ENCODE data around the gene STK11.

STK11 gene

GRCh38 chr19:1205114-1206099, at the start of gene STK11:
Gene STK11, plus strand, starts transcription at chr19:1205778. Its CDS starts 1,136 bp downstream, at chr19:1206914.
- DNase-seq = peak; percentile 99

DNA sequence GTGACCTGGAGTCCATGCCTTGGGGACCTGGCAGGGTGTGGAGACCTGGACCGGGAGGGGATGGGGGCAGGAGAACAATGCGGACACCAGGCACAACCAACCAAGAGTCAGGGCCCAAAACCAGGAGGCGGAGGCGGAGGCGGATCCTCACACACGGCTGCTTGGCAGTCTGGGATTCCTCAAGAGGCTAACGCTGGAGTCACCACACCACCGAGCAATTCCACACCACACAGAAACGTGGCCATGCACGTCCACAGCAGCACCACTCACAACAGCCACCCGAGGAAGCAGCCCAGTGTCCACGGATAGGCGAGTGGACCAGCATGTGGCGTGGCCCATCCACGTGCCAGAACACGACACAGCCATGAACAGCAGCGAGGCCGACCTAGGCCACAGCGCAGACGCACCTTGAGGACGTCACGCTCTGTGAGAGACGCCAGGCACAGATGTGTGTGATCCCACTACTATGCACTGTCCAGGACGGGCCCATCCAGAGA, 49.2 kb upstream of the STK11 start:
- DNase-seq = no peak

DNA sequence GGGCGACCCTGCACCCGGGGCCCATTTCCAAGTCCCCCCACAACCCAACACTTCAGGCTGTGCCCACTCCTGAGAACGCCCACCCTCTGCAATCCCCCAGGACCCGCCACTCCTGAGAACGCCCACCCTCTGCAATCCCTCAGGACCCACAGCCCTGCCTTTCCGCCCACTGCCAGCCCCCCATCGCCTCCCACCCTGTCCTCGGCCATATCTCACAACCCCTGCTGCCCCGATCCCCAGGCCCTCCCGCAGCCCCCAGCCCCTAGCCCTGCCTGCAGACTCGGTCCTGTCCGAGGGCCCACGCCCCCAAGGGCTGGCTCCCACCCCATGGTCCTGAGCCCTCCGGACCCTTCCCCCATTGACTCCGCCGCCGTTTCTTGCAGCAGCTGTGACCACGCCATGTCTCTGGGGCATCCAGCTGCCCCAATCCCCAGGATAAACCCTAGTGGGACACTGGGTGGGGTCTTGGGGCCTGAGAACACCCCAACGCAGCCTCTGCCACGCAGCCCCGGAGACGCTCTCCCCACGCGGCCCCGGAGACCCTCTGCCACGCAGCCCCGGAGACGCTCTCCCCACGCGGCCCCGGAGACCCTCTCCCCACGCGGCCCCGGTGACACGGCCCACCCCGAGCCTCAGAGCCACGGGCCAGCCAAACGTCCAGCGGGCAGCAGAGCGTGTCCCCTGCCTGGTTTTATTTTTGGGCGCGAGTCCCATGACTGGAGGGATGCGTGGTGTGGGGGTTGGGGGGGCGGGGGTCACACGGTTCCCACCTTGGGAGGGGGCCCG, 48.6 kb upstream of the STK11 start:
- no peak for DNase-seq

DNA sequence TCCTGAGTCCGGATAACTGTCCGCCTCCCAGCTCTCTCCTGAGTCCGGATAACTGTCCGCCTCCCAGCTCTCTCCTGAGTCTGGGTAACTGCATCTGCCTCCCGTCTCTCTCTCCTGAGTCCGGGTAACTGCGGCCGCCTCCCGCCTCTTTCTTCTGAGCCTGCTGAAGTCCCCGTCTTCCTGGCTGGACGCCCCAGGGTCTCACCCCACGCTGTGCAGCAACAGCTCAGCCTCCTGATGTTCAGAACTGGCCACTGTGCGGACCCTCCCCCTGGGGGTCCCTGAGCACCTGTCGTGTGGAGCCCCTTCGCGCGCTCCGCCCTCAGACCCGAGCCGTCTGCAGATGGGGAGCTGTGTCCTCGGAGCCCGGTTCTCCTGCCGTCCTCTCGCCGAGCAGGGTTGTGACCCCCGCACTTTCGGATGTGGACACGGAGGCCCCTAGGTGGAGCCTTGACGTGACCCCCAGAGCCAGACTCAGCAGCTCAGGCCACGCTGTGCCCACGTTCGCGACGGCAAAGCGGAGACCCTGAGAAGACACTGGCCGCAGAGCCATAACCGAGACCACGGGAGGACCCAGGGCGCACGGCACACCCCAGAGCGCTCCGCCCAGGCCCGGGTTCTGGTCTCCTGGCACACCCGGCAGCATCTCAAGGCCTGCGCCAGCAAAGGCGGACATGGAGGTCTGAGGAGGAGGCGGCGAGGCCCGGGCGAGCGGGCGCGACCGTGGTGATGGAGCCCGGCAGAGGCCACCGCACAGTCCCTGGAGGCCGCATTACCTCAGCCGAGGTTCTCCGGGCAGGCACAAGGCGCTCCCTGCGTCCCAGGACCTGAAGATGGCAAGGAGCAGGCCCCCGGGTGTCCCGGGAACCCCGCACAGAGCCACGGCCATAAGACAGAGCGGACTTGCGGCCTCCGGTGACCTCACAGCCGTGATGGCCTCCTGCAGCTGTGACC, 47.4 kb upstream of the STK11 start:
- no peak for DNase-seq

DNA sequence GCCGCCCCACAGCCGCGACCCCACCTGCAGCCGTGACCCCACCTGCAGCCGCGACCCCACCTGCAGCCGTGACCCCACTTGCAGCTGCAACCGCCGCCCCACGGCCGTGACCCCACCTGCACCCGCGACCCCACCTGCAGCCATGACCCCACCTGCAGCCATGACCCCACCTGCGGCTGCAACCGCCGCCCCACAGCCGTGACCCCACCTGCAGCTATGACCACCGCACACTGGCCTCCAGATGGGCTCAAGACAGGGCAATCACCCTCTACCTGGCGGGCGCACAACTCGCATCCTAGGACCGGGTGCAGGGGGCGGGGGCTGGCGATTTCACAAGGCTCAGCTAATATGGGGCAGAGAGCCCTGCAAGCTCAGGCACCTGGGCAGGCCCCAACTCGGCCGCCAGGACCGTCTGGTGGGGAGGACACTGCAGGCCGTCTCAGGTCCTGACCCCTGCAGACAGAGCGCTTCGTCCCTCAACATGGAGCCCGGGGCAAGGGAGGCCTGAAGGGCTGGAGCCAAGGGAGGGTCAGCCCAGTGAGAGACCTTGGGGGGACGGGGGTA, 46.6 kb upstream of the STK11 start:
- DNase-seq = no peak

GRCh38 chr19:1159864-1160595, 45.5 kb upstream of the STK11 start:
- no peak for DNase-seq

DNA sequence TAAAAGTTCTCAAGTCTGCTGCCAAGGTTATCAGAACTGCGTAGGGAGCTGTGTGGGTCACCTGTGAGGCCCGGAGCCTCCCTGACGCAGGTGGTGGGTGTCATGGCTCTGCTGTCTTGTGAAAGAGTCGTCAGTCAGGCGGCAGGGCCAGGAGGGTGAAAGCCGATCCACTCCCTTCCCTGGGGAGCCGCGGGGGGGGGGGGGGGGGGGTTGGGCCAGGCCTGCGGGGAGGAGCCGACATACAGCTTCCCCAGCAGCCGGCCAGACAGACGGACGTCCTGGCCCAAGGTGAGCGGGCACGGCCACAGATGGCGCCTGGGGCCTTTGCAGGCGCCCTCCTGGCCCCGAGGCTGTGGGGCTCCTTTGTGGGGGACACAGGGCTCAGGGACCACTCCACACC, 43.9 kb upstream of the STK11 start:
- DNase-seq = no peak

DNA sequence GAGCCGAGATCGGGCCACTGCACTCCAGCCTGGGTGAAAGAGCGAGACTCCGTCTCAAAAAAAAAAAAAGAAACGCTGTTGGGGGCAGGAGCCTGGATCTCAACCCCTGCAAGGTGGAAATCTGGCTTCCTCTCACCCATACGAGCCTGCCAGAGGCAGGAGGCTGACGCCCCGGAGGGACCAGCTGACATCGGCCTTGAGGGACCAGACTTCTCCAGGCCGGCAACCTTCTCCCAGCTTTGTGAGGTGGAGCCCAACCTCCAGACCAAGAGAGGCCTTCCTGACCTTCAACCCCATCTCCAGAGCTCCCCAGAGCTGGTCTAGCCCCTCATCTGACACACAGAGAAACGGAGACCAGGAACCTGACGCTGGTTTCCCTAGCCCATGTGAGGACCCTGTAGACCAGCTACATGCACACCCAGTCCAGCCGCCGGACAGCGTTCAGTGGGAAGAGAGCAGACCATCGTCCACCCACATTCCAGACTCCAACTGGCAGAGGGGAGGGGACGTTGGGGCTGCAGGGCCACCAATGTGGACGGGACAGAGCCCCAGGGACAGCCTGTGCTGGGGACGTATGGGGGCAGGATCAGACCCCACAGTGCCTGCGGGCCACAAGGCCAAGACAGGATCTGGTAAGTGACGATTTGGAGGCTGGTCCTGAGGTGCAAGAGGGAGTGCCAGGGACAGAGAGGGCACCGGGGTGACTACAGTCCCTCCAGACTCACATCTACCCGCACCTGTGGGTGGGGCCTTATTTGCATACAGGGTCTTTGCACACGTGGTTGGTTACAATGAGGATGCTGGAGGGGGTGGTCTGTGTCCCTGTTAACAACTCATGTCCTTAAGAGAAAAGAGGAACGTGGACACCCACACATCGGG, 42.9 kb upstream of the STK11 start:
- DNase-seq = no peak

- DNase-seq = no peak
Observed at GRCh38 chr19:1163283-1163933, 42.2 kb upstream of the STK11 start.

GRCh38 chr19:1163934-1164683, 41.5 kb upstream of the STK11 start:
- no peak for DNase-seq

GRCh38 chr19:1164684-1165531, 40.7 kb upstream of the STK11 start:
- no peak for DNase-seq

- no peak for DNase-seq
Observed at GRCh38 chr19:1166872-1167573, 38.6 kb upstream of the STK11 start.

DNA sequence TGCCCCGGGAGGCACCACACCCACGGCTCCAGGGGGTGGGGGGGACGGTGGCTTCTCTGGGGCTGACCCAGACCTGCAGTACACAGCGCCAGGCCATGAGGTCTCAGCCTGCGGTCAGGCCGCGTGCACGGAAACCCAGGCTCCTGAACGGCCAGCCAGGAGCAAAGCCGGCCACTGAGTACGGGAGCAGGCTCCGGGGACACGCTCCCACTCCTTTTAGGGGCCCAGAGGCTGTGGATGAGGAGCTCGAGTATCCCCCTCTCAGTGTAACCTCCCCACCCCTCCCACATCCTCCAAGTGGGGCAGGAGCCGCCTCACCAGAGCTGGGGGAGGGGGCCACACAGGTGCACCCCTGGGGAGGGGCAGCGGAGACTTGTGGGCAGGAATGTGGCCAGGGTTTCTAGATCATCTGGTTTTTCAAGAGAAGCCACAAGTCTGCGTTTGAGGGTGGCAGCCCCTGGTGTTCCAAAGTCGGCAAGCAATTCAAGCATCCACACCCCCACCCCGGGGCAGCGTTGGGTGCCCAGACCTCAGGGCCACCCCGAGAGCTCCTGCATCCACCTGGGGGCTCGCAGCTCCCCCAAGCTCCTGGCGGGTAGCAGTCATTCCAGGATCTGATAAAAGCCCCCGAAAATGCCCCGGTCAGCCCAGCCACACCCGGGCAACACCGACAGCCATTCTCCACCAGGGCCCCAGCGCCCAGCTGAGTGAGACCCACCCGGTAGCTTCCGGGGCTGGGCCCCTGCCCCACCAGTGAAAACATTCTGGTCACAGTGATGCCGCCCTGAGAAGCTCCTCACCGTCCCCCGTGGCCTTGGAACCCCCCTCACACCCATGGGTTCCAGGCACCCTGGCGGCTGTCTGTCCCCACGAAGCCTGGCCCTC, 37.6 kb upstream of the STK11 start:
- DNase-seq = no peak

DNA sequence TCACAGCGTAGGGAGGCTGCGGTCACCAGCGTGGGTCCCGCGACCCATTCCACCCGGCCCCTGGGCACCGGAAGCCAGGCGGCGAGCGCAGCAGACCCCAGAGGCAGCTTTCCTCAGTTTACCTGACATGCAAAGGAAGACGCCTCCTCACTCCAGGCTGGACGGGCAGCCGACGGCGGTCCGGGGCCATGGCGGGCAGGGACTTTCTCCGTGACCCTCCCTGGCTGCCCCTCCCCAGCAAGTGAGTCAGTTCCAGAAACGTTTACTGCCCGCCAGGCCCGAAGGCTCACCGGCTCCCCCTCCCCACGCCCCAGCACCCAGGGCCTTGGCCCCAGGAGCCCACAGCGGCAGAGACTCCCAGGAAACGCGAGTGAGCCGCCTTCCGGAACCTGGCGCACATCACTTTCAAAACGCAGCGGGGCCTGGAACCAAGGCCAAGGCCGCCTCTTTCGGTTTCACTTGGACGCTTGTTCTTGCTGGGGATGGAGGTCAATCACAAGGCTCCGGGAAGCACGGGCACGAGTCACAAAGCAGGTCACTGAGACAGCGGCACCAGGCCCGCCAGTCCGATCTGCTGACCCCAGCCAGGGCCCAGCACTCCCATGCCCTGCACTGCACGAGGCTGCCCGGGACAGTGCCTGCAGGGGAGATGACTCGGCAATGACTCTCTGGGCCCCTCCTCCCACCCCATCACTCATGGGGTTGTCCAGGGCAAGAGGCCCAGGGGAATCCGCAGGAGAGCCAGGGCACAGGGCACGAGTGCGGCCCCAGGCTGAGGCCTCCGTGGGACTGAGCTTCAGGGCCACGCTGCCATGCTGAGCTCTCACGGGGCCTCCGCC, 36.8 kb upstream of the STK11 start:
- no peak for DNase-seq

GRCh38 chr19:1169411-1169791, 36.2 kb upstream of the STK11 start:
- DNase-seq = no peak

All from CD4-positive, alpha-beta T cell treated with Interleukin-1 beta for 1 hour (primary cell).